AG08395 (cell line): ENCODE measurements around the gene SETD7.

Experiments used
- DNase-seq: peaks from one replicate; pipeline ENCODE4 v3.0.0; 2012; ENCODE audit warnings: mixed read lengths, low spot score

Gene SETD7

GRCh38 chr4:139550724-139551429, 5.1 kb downstream of the SETD7 start:
- DNase-seq = no peak

GRCh38 chr4:139547979-139548378, 8.0 kb downstream of the SETD7 start:
- no peak for DNase-seq

GRCh38 chr4:139540632-139541031, 15.4 kb downstream of the SETD7 start:
- DNase-seq = no peak

- peak; percentile 18 for DNase-seq
Measured at GRCh38 chr4:139540161-139540560, 15.9 kb downstream of the SETD7 start.

GRCh38 chr4:139537292-139537691, 18.7 kb downstream of the SETD7 start:
- no peak for DNase-seq

GRCh38 chr4:139535871-139536234, 20.2 kb downstream of the SETD7 start:
- DNase-seq = no peak

GRCh38 chr4:139535228-139535870, 20.7 kb downstream of the SETD7 start:
- DNase-seq = no peak

GRCh38 chr4:139534287-139534950, 21.6 kb downstream of the SETD7 start:
- DNase-seq = no peak

GRCh38 chr4:139533511-139533910, 22.5 kb downstream of the SETD7 start:
- no peak for DNase-seq

- DNase-seq = no peak
Measured at GRCh38 chr4:139532947-139533346, 23.1 kb downstream of the SETD7 start.

- DNase-seq = peak; percentile 68
Measured at GRCh38 chr4:139530833-139531427, 25.1 kb downstream of the SETD7 start.

GRCh38 chr4:139528377-139529005, 27.5 kb downstream of the SETD7 start:
- peak; percentile 85 for DNase-seq

GRCh38 chr4:139526928-139527327, 29.1 kb downstream of the SETD7 start:
- DNase-seq = no peak

- no peak for DNase-seq
Measured at GRCh38 chr4:139525414-139525813, 30.6 kb downstream of the SETD7 start.

GRCh38 chr4:139524062-139524631, 31.9 kb downstream of the SETD7 start:
- no peak for DNase-seq

GRCh38 chr4:139523076-139523475, 32.9 kb downstream of the SETD7 start:
- DNase-seq = no peak

- no peak for DNase-seq
Measured at GRCh38 chr4:139522457-139522856, 33.6 kb downstream of the SETD7 start.

- no peak for DNase-seq
Measured at GRCh38 chr4:139521754-139522401, 34.1 kb downstream of the SETD7 start.

- no peak for DNase-seq
Measured at GRCh38 chr4:139515531-139515958, 40.5 kb downstream of the SETD7 start.

- DNase-seq = no peak
Measured at GRCh38 chr4:139514382-139515059, 41.5 kb downstream of the SETD7 start.

GRCh38 chr4:139511320-139511719, 44.7 kb downstream of the SETD7 start:
- DNase-seq = no peak
